Fibroblast of pulmonary artery (primary cell): ENCODE data around the gene EPHB1.

Experiments used
- DNase-seq: peaks from one replicate; pipeline ENCODE4 v3.0.0-alpha.2; 2010; ENCODE audit warnings: low read depth
- H3K4me3 ChIP-seq: replicated peaks from 2 replicates; pipeline ENCODE4 v1.5.1; 2011; ENCODE audit warnings: low read depth, mild to moderate bottlenecking, control low read depth, low read length, moderate library complexity
- CTCF ChIP-seq: IDR thresholded peaks from 2 replicates; pipeline ENCODE4 v1.5.1; 2011; ENCODE audit warnings: mild to moderate bottlenecking, control low read depth, low read length, inconsistent platforms; ENCODE audit errors: missing control alignments

EPHB1 gene

GRCh38 chr3:134944429-134944828, 149.4 kb downstream of the EPHB1 start:
- DNase-seq, result no peak
- no peak overlapping the region for H3K4me3 ChIP-seq
- TF ChIP-seq CTCF, result no peak

DNA sequence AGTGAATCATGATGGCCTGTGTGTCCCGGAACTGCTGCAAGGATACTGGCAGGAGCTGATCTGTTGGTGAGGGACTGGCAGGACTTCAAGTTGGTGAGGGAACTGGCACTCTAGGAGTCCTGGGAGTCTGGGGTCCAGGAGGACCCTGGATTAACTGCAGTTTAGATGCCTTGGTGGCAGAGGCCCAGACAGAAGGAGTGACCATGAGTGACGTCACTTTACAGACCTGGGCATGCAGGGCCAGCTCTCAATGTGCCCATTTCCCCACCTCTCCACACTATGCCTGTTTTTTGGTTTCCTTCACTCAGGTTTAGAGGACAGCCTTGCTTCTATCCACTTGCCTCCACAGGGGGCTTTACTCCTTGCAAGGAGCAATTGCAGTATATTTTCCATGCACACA, 154.1 kb downstream of the EPHB1 start:
- H3K4me3 ChIP-seq, result no peak overlapping the region
- TF ChIP-seq CTCF, result no peak
- DNase-seq, result no peak

DNA sequence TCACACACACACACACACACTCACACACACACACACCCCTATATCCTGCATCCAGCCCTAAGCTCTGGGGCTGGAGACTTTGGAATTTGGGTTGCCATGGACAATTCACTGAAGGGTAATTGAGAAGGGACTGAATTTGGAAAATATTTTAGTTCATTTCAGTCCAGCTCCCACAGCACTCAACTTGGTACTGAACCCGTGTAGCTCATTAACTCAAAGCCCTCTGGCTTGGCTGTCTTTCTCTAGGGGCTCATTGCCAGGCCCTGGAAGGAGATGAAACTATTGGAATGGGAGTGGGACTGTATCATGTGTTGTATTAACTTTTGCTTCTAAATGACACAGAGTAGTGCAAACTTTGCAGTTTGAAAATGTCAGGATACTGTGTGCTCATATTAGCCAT, 157.3 kb downstream of the EPHB1 start:
- H3K4me3 ChIP-seq, result no peak overlapping the region
- no peak for DNase-seq
- TF ChIP-seq CTCF, result no peak

DNA sequence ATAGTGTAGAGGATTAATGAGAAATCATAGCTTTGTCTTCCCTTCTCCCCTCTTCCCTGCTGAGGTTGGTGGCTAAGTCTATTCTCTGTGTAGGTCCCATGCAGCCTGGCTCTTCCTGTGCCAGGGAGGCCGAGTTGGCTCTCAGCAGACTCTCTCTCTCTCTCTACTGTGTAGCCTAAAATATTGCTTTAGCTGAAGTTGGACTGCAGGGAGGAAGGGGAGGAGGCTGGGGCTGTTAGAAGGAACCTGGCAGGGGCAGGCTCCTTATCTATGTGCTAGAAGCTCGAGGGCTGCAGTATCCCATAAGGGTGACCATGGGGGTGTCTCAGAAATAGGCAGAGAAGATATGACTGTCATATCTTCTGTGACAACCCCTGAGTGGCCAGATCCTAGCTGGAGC, 160.8 kb downstream of the EPHB1 start:
- TF ChIP-seq CTCF, result no peak

DNA sequence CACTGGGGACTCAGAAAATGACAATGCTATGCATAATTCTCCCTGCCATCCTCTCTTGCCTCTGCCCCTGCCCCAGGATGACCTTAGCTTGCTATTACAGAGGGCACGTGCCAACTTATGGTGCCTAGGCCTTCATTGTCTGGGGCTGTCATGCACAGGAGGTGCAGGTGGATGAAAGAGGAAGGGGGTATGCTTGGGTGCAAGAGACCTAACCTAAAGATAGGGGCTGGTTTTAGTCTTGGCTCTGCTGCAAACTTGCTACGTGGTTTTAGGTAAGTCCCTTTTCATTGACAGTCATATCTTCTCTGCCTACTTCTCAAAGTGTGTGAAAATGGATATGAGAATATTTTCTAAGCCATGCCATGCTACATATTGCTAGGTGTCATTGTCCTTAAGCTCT, 161.3 kb downstream of the EPHB1 start:
- H3K4me3 ChIP-seq, result no peak overlapping the region
- TF ChIP-seq CTCF, result no peak
- DNase-seq, result no peak

More for the DNA sequence above, 160.8 kb downstream of the EPHB1 start:
- DNase-seq, result no peak
- H3K4me3 ChIP-seq, result no peak overlapping the region

DNA sequence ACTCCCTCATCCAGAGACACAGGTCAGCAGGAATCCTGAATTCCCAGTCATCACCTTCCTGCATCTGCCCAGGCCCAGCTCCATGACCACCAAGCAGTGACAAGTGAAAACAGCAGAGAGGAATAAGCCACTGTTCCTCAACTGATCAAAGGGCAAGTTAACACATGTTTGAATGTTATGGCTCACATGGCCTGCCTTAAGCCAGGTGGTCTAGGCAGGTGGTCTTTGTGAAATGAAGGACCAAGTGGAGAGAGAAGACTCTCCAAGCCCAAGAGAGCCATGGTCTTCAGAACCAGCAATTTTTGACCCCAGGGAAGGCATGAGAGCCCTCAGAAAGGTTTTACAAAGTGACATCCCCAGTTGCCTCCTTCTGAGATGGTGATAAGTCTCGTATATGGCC, 161.8 kb downstream of the EPHB1 start:
- H3K4me3 ChIP-seq, result no peak overlapping the region
- DNase-seq, result no peak
- TF ChIP-seq CTCF, result no peak

- no peak overlapping the region for H3K4me3 ChIP-seq
- DNase-seq, result no peak
- TF ChIP-seq CTCF, result no peak
Measured at GRCh38 chr3:134959516-134959915, 164.5 kb downstream of the EPHB1 start.
